Activated CD8-positive, alpha-beta memory T cell treated with anti-CD3 and anti-CD28 coated beads, Interleukin-2, amount 50 U/mL, for 24 hours (primary cell): ENCODE measurements around the gene GRID2.

Source experiments
- DNase-seq: peaks from one replicate; pipeline ENCODE4 v3.0.0-alpha.2; 2020; ENCODE audit errors: extremely low read depth

GRID2 gene

DNA sequence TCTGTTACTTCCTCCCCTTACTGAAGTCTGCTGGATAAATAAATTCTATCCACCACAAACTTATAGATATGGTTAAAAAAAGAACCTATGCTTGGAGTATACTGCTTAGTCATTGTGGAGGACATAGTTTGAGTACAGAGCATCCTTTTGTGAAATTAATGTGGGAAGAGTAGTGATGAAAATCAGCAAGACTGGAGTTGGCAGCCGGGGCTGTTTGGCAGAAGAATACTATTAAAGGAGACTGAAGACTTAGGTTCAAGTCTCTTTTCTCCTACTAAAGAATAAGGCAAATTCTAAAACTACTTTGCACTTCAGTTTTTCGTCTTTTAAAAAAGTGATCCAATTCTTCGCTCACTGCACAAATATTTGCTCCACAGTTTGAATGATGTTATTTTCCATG lies 1198.2 kb downstream of the GRID2 start:
- no peak for DNase-seq

DNA sequence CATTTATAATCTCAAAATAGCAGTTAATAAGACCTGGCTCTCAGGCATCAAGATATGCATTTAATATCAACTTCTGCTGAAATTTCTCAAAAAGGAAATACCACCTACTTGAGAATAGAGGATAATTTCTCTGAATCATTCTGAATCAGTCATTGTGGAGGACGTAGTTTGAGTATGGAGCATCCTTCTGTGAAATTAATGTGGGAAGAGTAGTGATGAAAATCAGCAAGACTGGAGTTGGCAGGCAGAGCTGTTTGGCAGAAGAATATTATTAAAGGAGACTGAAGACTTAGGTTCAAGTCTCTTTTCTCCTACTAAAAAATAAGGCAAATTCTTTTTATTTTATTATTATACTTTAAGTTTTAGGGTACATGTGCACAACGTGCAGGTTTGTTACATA lies 1199.2 kb downstream of the GRID2 start:
- no peak for DNase-seq

DNA sequence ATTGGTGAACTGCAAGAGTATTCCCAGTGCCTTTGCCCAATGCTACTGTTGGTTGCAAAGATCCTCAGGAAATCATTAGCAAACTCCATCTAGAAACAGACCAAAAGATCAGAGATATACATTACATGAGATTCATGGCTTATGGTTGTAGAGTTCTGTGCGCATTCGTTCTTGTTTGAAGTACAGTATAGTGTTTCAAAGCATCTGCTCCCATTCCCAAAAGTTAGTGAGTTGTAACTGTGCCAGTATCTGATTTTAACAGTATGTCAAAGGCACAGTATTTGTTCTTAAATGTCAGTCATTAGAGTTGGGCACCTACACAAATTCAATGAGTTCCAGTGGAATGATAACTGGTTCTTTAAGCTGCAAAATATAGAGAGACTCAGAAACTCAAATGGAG lies 1210.1 kb downstream of the GRID2 start:
- DNase-seq = no peak

DNA sequence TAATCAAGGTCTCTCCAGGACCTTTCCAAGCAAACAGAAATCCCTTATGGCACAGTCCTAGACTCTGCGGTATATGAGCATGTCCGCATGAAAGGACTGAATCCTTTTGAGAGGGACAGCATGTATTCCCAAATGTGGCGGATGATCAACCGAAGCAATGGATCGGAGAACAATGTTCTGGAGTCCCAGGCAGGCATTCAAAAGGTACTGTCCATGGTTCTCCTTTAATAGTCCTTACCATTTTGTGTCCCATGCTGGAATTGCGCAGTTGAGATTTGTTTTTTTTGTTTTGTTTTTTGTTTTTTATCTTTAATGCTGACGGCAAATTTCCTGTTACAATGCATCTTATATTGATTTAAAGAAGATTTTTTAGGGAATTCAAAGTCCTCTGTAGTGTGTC lies 1211.4 kb downstream of the GRID2 start:
- no peak for DNase-seq

DNA sequence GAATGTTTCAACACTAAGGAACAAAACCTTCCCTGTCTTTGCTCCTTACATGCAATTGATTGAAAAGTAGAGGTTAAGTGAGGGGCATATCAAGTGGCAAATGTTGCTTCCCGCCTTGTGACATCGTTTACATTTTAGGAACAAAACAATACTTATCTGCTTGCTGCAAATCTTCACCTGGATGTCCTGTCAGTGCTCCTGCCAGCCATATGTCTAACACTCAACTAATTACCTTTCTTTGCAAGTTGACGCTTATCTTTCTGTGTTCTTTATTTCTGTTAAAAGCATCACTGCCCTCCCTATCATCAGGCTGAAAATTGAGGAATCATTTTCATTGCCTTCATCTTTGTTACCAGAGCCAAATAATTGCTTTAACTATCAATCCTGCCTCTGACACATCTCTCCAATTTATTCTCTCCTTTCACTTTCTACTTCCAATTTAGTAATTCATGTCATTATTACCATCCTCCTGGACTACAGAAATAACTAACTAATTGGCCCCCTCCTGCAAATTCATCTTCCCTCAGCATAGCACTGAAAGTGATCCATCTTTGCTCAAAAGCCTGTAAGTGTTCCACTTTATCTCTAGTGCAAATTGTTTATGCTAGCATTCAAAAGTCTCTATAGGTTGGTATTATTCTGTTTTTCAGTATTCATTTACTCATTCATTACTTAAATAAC lies 1226.1 kb downstream of the GRID2 start:
- no peak for DNase-seq

DNA sequence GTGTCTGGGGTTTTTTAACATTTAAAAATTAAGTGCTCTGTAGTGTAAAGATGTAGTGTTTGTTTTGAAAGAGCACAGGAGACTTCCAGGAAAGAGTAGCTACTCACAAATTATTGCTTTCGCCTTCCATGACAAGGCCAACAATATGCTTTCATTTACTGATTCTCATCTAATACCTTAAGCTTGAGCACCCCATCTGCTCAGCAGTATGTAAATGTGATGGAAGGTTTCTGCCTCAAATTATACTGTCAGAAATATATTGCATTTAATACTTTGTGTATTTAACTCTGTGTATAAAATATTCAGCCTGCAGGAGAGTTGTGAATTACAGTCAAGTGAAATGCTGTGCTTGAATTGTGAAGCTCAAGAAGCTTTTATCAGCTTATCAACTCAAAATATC lies 1228.5 kb downstream of the GRID2 start:
- no peak for DNase-seq

DNA sequence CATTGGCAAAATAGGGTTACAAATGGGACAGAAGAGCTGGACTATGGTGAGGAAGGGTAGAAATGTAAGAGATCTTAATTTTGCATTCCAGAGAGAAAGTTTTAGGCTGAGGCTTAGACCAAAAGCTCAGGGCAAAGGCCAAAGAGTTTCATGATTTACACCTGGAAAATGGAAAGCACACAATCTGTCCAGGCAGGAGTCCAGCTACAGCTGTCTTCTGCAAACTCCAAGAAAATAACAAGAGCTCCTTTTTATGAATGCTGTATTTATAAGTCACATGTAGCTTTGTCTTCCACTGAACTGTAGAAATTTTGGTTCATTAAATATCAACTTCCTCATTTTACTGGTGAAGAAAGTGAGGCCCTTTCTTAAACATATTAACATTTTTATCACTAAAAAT lies 1236.8 kb downstream of the GRID2 start:
- DNase-seq = no peak

DNA sequence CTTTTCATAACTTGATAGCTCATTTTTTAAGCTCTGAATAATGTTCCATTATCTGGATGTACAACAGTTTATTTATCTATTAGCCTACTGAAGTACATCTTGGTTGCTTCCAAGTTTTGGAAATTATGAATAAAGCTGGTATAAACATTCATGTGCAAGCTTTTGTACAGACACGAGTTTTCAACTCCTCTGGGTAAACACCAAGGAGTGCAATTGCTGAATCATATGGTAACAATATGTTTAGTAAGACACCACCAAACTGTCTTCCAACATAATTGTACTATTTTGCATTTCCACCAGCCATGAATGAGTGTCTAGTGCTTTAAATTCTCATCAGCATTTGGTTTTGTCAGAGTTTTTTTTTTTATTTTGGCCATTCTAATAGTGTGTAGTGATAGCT lies 1258.1 kb downstream of the GRID2 start:
- DNase-seq = no peak

DNA sequence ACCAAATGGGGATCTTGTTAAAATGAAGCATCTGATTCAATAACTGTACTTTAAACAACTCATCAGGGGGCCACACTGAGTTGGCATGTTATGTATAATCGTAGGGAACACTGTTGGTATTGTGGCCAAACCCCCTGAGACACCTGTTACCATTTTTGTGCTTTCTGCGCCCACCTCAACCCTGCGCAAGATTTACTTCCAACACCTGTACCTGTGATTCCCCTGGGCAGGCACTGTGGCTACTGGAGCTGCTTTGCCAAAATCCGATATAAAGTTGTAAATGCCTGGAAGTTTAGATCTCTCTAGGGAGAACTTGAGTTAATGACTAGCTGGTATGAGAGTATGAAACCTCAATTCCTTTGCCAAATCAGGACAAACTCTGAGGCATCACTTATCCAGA lies 1265.0 kb downstream of the GRID2 start:
- DNase-seq = no peak

DNA sequence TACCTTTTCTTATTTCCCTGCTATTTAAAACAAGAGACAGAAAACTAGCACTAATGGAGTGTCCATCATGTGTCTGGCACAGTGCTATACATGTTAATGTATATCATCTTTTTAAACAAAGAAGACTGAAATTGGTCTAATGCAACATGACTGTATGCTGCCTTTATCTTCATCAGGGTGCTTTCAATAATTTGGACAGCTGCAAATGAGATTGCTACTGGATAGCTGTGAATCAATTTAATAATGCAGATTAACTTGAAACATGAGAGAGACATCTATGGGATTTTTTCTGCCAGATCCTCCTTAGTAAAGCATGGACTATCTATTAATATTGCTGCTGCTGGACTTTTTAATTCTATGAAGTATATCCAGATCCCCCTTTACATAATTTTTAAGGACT lies 1269.5 kb downstream of the GRID2 start:
- DNase-seq = no peak

DNA sequence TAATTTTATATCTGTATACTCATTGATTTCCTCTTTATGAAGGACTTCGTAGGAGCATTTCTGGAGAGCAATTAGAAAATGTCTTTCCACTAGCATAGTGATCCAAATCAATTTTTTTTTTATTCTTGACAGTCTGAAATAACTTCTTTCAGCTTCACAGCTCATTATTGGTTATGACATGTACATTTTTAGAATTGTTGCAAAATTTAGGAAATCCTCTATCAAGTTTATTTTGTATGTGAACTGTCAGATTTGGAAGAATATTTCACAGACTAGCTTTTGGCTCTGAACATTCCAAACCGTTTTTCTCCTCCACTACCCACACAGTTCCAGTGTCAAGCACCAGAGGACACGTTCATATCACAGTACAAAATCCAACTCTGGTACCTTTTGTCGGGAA lies 1275.2 kb downstream of the GRID2 start:
- no peak for DNase-seq

DNA sequence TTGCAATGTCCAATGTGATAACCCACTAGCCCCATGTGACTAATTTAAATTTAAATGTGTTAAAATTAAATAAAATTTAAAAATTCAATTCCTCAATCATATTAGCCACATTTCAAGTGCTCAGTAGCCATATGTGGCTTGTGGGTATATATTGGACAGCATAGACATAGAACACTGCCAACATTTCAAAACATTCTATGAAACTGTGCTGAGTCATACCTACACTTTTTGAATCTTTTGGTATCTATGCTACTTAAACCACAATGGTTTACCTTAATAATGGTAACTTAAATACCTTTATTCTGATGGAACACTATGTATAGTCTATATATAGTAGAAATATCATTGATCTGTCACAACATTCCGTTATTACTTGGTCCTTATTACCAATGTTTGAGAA lies 1301.4 kb downstream of the GRID2 start:
- DNase-seq = no peak

DNA sequence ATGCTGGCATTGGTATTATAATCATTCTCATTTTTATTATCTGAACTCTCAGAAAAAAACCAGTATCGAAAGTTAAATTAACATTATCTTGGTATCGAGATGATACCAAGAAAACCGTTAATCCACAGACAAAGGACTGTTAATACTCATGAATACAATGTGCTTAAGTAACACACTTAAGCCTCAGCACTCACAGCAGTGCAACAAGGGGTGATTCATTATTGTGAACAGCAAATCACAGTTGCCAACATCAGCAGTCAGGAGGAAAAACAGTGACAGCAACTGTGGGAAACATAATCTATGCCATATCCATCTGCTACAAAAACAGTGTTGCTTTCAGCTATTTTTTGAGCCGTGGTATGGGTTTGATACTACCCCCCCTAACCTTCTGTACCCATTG lies 1313.8 kb downstream of the GRID2 start:
- no peak for DNase-seq

DNA sequence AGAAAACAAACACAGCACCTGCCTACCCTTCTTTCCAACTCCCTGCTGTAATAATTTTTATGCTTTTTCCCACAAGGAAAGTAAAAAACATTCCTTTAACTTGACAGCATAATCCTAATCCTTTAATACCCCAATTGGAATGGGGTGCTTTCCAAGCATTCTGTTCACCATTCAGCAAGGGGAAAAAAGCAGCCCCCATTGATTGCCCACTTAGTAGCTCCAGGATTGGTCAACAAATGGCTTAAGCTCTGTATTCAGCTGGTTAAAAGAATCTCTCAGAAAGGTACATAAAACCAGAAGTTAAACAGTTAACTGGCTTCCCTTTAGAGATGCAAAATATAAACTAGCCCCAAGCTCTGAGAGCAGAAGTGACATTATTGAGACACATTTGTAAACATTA lies 1330.0 kb downstream of the GRID2 start:
- no peak for DNase-seq

DNA sequence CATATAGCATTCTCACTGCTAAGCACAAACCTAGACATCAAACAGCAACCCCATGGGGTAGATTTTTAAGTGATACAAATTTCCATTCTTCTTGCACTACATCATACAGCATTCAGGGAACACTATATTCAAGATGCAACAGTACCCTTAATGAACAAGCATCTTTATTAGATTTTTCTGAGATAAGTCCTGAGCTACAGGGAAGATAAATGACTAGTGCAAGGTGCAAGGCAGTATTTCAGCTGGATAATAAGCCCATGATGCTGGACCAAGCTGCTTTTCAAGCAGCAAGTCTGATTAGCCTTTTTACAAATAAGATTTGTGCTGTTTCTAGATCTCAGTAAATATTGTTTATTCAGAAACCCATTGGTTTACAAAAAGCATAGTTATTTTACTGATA lies 1332.2 kb downstream of the GRID2 start:
- no peak for DNase-seq

DNA sequence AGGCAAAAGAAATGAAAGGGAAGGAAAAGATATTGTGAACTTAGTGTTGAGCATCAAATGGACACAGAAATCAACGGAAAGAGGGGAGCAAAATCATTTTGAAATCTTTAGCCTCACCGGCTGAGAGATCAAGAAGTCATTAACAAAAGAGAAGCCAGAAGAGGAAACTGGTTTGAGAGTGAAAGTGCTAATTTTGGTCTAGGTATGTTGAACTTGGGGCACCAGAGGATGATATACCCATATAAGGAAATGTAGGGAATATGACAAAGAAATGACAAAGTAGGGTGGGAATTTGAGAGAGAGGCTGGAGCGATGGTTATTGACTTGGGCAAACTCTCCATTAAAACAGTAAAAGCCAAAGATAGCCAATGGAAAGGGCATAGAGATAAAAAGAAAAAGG lies 1341.4 kb downstream of the GRID2 start:
- DNase-seq = no peak

DNA sequence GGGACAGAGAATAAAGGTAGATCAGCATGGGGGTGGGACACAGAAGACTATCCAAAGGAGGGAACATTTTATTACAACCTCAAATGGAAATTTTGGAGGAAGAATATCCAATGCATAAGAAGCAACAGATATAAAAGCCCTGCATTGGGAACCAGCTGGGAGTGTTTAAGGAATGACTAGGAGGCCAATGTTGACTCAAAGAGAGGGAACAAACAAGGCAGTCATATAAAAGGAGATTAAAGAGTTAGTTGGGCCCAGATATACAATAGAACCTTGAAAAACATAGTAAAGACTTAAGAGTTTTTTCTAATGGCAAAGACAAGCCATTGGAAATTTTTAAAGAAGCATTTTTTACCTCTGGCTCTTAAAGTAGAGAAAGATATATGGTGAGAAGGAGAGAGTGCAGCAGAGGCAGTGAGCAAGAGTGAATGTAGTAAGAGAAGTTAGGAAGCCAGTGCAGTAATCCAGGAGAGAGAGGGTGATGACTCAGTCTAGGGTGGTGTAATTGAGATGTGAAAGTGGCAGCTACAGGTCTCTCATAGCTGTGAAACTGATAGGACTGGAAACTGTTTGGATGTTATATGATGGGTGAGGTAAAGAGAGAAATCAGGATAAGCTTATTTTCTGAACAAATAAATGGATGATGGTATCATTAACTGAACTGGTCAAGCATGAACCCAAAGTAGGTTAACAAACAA lies 1342.6 kb downstream of the GRID2 start:
- no peak for DNase-seq

DNA sequence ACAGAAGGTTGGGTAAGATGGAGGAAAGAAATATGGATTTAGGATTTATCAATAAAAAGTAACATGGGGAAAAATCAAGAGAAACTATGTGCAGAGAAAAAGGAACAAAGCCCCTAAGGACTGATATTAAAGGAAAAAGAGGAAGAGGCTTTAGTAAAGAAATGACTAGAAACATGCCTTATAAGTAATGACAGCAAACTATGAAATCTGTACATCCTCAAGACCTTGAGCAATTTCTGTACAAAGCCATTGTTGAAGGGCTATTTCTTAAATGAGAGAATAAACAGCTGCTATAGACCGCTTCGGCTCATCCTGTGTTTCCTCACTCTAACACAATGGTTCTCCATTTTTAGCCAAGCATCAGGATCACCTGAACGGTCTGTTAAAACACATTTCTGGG lies 1344.5 kb downstream of the GRID2 start:
- no peak for DNase-seq

DNA sequence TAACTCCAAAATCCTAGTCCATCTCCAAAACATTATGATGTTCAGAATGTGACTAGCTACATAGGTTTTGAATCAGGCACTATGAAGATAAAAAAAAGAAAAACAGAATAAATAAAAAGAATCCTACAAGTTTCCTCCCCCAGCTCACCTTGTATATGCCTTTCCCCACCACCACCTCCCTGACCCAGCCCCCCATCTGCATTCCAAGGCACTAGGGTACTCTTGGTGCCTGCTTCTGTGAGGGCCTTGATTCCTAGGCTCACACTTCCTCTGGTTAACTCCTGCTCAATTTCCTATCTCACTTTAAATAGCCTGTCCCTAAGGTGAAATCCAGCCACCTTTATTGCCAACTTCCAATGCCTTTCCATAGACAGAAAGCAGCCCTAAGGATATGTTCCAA lies 1346.1 kb downstream of the GRID2 start:
- no peak for DNase-seq

DNA sequence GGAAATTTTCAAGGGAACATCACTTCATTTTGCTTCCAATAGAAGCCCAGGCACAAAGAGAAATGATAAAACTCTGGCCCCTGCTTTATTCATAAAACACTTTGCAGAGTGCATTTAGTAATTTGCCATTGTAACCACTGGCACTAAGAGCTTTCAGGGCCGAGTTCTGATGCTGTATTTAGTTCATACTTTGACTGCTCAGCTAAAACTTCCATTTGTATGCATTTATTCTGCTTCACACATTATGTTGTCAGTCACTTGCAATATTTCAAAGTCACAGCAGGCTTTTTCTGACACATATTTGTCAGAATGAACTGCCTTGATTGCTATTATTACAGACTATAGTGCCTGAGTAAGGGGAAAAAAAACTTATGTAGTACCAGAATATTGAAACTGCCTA lies 1350.4 kb downstream of the GRID2 start:
- no peak for DNase-seq

DNA sequence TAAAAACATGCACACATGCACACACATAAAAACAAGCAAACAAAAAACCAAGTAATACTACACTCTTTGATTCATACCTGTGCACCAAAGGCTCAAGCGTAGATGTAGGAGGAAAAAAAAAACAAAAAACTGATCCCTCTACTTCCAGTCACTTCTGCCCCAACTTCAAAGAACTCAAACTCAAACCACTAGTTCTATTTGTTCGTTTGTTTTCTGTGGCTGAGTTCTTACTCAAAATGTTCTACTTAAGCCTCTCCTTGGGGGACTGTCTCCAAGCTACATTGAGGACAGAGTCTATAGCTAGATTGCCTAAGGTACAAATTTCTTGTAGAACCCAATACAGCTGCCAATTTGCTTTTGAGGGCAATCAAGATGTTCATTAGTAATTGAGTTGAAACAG lies 1353.8 kb downstream of the GRID2 start:
- no peak for DNase-seq

DNA sequence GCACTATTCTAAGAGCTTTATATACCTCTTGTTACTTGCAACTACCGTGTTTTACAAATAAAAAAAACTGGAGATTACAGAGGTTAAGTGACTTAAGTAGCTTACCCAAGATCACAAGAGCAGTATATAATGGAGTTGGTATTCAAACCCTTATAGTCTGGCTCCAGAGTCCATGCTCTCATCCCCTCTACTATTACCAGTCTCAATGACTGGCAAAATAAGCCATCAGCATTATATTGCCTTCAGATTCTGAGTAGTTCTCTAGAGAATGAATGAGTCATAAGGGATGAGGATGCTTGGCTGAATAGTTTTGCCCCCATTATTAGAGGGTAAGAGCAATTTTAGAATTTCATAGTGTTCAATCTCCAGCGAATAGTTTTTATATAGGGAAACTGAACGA lies 1354.7 kb downstream of the GRID2 start:
- no peak for DNase-seq

DNA sequence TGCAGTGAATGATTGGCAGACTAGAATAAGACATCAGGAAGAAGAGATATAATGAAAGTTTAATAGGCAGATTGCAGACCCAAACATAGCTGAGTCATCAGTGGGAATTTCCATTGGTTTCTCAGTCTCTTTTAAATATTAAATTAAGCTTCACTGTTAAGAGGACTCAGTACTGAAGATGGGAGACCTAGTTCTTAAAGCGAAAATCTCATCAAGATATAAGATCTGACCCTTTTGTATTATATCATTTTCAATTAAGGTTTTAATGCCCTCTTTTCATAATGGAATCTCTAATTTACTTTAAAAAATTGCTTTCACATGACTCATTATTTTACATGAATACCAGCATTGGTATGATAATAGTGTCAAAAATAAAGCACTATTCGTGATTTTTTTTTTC lies 1355.9 kb downstream of the GRID2 start:
- DNase-seq = no peak

DNA sequence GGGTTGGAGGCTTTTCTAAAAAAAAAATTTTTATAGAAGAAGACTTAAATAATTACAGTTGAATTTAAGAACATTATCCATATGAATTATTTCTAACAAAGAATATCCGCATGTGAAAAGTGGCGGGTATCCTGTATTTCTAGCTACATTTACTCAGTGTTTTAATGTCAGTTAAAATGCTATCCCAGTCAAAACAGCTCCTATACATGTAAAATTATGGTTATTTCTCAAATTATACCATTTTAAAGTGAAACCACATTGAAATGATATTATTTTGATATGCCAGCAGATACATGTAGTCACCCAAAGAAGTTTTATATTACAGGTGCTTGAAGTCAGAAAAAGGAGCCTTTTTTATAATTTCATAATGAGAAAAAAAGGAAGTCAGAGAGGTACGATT lies 1356.3 kb downstream of the GRID2 start:
- no peak for DNase-seq
